GM18498 (cell line): ENCODE measurements around the gene RAB3GAP1.

Experiments used
- ATAC-seq: cut with Tn5 transposase; IDR thresholded peaks from one replicate; pipeline ENCODE4 v1.9.1; 2021; ENCODE audit warnings: mild to moderate bottlenecking, moderate library complexity; ENCODE audit not compliant: unreplicated experiment

The RAB3GAP1 gene

GRCh38 chr2:135208016-135208415 is 155.9 kb downstream of the RAB3GAP1 start:
- ATAC-seq, result no peak

- ATAC-seq, result no peak
Observed at GRCh38 chr2:135212757-135213156, 160.7 kb downstream of the RAB3GAP1 start.

- ATAC-seq, result no peak
Observed at GRCh38 chr2:135218426-135218825, 166.3 kb downstream of the RAB3GAP1 start.

- no peak for ATAC-seq
Observed at GRCh38 chr2:135219226-135219625, 167.1 kb downstream of the RAB3GAP1 start.
